Osteoblast (primary cell): ENCODE measurements around the gene DIAPH1. TPM values are rescaled to one million over a fixed set of nuclear protein-coding genes. Genes with fewer than 3 reads are reported as not detected.
A peak's percentile ranks its signal among the peaks of the same experiment; 100 is the strongest.

Experiments used
- DNase-seq: peaks from one replicate; pipeline ENCODE4 v3.0.0; 2011; ENCODE audit warnings: low spot score, mixed read lengths; ENCODE audit not compliant: insufficient read length; ENCODE audit errors: missing footprints
- H2AFZ ChIP-seq: 2 replicates; pipeline ENCODE4 v1.6.0; 2011; ENCODE audit warnings: mild to moderate bottlenecking, low read length
- H3K27ac ChIP-seq: 2 replicates; pipeline ENCODE4 v1.5.1; 2011; ENCODE audit warnings: mild to moderate bottlenecking, low read depth, low read length, moderate library complexity
- H3K27me3 ChIP-seq: 2 replicates; pipeline ENCODE4 v1.6.0; 2012; ENCODE audit warnings: mild to moderate bottlenecking, control low read depth, inconsistent platforms, low read length, moderate library complexity; ENCODE audit not compliant: insufficient read depth
- H3K36me3 ChIP-seq: 2 replicates; pipeline ENCODE4 v1.5.1; 2011; ENCODE audit warnings: mild to moderate bottlenecking, low read length, control low read depth, moderate library complexity; ENCODE audit not compliant: insufficient read depth
- H3K4me1 ChIP-seq: 2 replicates; pipeline ENCODE4 v1.5.1; 2011; ENCODE audit warnings: mild to moderate bottlenecking, low read length, control low read depth, moderate library complexity; ENCODE audit not compliant: insufficient read depth
- H3K4me2 ChIP-seq: 2 replicates; pipeline ENCODE4 v1.6.0; 2011; ENCODE audit warnings: mild to moderate bottlenecking, low read length; ENCODE audit not compliant: insufficient read depth
- H3K4me3 ChIP-seq: fragments of 200-600 bp; sonication (generic); 3 replicates; pipeline ENCODE4 v1.5.1; 2012; ENCODE audit warnings: mild to moderate bottlenecking, low read length, inconsistent platforms; ENCODE audit not compliant: insufficient read depth
- H3K79me2 ChIP-seq: 2 replicates; pipeline ENCODE4 v1.6.0; 2012; ENCODE audit warnings: mild to moderate bottlenecking, low read length, control low read depth, inconsistent platforms; ENCODE audit not compliant: insufficient read depth
- H3K9me3 ChIP-seq: 2 replicates; pipeline ENCODE4 v1.5.1; 2011; ENCODE audit warnings: low read depth, low read length, control low read depth
- H4K20me1 ChIP-seq: 2 replicates; pipeline ENCODE4 v1.6.0; 2012; ENCODE audit warnings: mild to moderate bottlenecking, low read length, control low read depth; ENCODE audit not compliant: insufficient read depth
- total RNA-seq: library from RNA; depleted of rRNA; stranded (reverse); fragments of >200 nt; gene quantifications from 2 replicates; pipeline ENCODE4 v1.2.3, GENCODE V29; 2012
- TF ChIP-seq, protein P1 (sequence below): IDR thresholded peaks from 2 replicates; pipeline ENCODE4 v1.5.1; 2011; ENCODE audit warnings: mild to moderate bottlenecking, low read depth, low read length, moderate library complexity; ENCODE audit errors: extremely low read depth

DIAPH1 gene
- 18.5 and 19.2 TPM in 2 replicates for total RNA-seq

DNA sequence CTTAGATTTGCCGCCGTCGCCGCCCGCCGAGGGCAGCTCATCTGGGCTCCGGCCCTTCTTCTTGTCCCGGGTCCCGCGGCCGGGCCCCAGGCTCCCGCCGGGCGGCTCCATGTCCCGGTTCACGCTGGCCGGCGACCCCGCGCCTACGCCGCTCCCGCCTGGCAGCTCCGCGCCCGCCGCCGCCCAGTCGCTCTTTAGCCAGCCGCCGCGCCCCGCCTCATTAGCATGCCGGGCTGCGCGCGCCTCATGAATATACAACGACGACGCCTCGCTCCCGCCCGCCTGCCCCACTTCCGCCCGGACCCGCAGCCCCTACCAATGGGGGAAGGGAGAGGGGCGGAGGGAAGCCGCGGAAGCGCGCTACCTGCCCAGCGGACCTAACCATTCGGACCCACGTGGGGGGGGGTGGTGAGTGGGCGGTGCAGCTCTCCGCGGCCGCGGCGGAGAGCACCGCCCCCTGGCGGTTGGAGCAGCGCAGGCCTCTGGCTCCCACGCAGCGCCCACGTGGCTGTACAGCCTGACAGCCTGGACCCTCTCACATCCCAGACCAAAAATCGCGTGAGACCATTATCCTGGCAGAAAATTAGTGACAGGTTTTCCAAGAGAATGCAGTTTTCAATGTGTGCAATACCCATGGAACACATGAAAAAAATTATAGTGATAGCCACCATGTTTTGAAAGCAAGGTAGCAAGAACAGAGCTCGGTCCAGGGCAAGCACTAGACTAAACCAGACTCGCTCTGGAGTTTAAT lies at the start of gene DIAPH1:
Gene DIAPH1, minus strand, starts transcription at position 197 of the 751 bp plus-strand sequence. Its CDS starts 86 bp downstream, at position 111.
- no peaks in the 10 kb centered on the region for H3K9me3 ChIP-seq
- peaks cover 29% of the 10 kb centered on the region for H3K36me3 ChIP-seq
- peaks cover 14% of the 10 kb centered on the region for H4K20me1 ChIP-seq
- H3K4me3 ChIP-seq = peak within 1 kb of the TSS; percentile 84
- H3K4me1 ChIP-seq = peaks cover 28% of the 10 kb centered on the region
- peaks cover 43% of the 10 kb centered on the region for H3K79me2 ChIP-seq
- H3K27ac ChIP-seq = peak within 1 kb of the TSS; percentile 53
- TF ChIP-seq, protein P1, sequence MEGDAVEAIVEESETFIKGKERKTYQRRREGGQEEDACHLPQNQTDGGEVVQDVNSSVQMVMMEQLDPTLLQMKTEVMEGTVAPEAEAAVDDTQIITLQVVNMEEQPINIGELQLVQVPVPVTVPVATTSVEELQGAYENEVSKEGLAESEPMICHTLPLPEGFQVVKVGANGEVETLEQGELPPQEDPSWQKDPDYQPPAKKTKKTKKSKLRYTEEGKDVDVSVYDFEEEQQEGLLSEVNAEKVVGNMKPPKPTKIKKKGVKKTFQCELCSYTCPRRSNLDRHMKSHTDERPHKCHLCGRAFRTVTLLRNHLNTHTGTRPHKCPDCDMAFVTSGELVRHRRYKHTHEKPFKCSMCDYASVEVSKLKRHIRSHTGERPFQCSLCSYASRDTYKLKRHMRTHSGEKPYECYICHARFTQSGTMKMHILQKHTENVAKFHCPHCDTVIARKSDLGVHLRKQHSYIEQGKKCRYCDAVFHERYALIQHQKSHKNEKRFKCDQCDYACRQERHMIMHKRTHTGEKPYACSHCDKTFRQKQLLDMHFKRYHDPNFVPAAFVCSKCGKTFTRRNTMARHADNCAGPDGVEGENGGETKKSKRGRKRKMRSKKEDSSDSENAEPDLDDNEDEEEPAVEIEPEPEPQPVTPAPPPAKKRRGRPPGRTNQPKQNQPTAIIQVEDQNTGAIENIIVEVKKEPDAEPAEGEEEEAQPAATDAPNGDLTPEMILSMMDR = peak; percentile 95
- H3K4me2 ChIP-seq = peak within 1 kb of the TSS; percentile 99
- peak within 1 kb of the TSS; percentile 75 for H2AFZ ChIP-seq
- peak; percentile 96 for DNase-seq
- no peaks in the 10 kb centered on the region for H3K27me3 ChIP-seq

GRCh38 chr5:141665995-141666940 lies 47.5 kb upstream of the DIAPH1 start:
- H3K4me1 ChIP-seq = peaks cover 8% of the 10 kb centered on the region
- H4K20me1 ChIP-seq = no peaks in the 10 kb centered on the region
- no peaks in the 10 kb centered on the region for H3K9me3 ChIP-seq
- TF ChIP-seq, protein P1 = no peak
- no peak overlapping the region for H2AFZ ChIP-seq
- no peak overlapping the region for H3K4me2 ChIP-seq
- no peaks in the 10 kb centered on the region for H3K36me3 ChIP-seq
- H3K27ac ChIP-seq = no peak overlapping the region
- no peaks in the 10 kb centered on the region for H3K27me3 ChIP-seq
- no peaks in the 10 kb centered on the region for H3K79me2 ChIP-seq
- peak; percentile 21 for DNase-seq
- no peak overlapping the region for H3K4me3 ChIP-seq

DNA sequence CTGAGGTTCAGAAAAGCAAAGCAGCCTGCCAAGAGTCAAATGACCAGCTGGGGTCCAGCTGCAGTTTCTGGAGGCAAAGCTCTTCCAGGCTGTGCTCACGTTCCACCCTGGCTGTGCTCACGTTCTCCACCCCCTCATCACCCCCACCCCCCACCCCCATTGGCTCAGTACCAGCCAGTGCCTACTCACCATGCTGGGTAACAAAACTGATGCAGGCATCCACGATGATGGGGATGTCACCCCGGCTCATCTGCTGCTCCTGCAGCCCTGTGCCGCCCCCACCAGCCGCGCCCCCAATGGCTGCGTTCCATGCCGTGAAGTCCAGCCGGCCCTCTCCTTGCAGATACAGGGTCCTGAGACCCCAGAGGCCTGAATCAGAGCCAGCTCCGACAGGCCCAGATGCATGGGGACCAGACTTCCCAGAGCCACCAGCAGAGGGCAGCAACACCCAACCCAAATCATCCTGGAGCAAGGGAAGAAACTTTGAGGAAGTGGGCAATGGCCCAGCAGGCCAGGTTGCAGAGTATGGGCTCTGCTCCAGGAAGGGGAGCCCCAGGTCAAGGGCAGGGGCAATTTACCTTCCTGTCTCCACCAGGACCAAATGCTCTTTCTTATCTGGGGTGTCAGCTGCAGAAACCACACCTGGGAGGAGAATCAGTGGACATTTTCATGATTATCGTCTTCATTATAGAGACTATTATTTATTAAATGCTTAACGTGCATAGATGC lies 46.1 kb upstream of the DIAPH1 start:
- DNase-seq = peak; percentile 95
- Histone ChIP-seq H3K4me2 (no peak overlapping the region), H3K27me3 (no peaks in the 10 kb centered on the region), H3K36me3 (no peaks in the 10 kb centered on the region), H2AFZ (no peak overlapping the region), H4K20me1 (no peaks in the 10 kb centered on the region), H3K9me3 (no peaks in the 10 kb centered on the region), H3K79me2 (no peaks in the 10 kb centered on the region), H3K27ac (no peak overlapping the region), H3K4me3 (no peak overlapping the region), H3K4me1 (peaks cover 8% of the 10 kb centered on the region)
- TF ChIP-seq, protein P1 = peak; percentile 87
